ENCODE measurements around the gene SNX6.
"Not testable (repeated sequence)": the region's sequence is repeated elsewhere in the genome, so short reads cannot be mapped to it uniquely, and the experiment has no call there.

DNA sequence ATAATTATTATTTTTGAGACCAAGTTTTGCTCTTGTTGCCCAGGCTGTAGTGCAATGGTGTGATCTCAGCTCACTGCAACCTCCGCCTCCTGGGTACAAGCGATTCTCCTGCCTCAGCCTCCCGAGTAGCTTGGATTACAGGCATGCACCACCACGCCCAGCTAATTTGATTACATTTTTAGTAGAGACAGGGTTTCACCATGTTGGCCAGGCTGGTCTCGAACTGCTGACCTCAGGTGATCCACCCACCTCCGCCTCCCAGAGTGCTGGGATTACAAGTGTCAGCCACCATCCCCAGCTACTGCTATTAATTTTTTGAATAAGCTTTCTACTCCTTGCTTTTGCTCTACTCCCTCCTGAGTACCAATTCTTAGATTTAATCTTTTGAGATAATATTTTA, 108.9 kb downstream of the SNX6 start:
- TF ChIP-seq, protein P1, sequence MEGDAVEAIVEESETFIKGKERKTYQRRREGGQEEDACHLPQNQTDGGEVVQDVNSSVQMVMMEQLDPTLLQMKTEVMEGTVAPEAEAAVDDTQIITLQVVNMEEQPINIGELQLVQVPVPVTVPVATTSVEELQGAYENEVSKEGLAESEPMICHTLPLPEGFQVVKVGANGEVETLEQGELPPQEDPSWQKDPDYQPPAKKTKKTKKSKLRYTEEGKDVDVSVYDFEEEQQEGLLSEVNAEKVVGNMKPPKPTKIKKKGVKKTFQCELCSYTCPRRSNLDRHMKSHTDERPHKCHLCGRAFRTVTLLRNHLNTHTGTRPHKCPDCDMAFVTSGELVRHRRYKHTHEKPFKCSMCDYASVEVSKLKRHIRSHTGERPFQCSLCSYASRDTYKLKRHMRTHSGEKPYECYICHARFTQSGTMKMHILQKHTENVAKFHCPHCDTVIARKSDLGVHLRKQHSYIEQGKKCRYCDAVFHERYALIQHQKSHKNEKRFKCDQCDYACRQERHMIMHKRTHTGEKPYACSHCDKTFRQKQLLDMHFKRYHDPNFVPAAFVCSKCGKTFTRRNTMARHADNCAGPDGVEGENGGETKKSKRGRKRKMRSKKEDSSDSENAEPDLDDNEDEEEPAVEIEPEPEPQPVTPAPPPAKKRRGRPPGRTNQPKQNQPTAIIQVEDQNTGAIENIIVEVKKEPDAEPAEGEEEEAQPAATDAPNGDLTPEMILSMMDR (IDR thresholded peaks at IDR 0.05) = not testable (repeated sequence)
- TF ChIP-seq POLR2A (IDR thresholded peaks at IDR 0.05) = not testable (repeated sequence)

Measured in tibial nerve (tissue), 3 donors.